HG03439 (cell line): ENCODE data around the gene NOX1.
"Not testable (repeated sequence)": the region's sequence is repeated elsewhere in the genome, so short reads cannot be mapped to it uniquely, and the experiment has no call there.

Experiments
- ATAC-seq: cut with Tn5 transposase; IDR thresholded peaks from one replicate; pipeline ENCODE4 v1.9.1; 2021; ENCODE audit warnings: mild to moderate bottlenecking, moderate library complexity; ENCODE audit not compliant: unreplicated experiment

NOX1 gene

GRCh38 chrX:100819837-100820666 lies 54.1 kb downstream of the NOX1 start, which contains the start of gene CSTF2:
CSTF2 (plus strand) TSS chrX:100820391; CDS start chrX:100820417, 26 bp downstream.
- peak; percentile 99 for ATAC-seq

- ATAC-seq: no peak
Observed at GRCh38 chrX:100819534-100819836, 54.7 kb downstream of the NOX1 start.

GRCh38 chrX:100817340-100817739 lies 56.8 kb downstream of the NOX1 start:
- ATAC-seq: no peak

GRCh38 chrX:100812216-100813158 lies 61.7 kb downstream of the NOX1 start:
- no peak for ATAC-seq

- ATAC-seq: not testable (repeated sequence)
Observed at GRCh38 chrX:100808265-100808664, 65.9 kb downstream of the NOX1 start.

- ATAC-seq: no peak
Observed at GRCh38 chrX:100804780-100805179, 69.4 kb downstream of the NOX1 start.

GRCh38 chrX:100802843-100803242 lies 71.3 kb downstream of the NOX1 start:
- no peak for ATAC-seq

GRCh38 chrX:100798484-100799214 lies 75.5 kb downstream of the NOX1 start:
- ATAC-seq: no peak

- ATAC-seq: no peak
Observed at GRCh38 chrX:100797359-100797758, 76.8 kb downstream of the NOX1 start.

- not testable (repeated sequence) for ATAC-seq
Observed at GRCh38 chrX:100796371-100796770, 77.8 kb downstream of the NOX1 start.
